ENCODE measurements around the gene DEGS1. TPM values are rescaled to one million over a fixed set of nuclear protein-coding genes. Genes with fewer than 3 reads are reported as not detected.
A peak's percentile ranks its signal among the peaks of the same experiment; 100 is the strongest.

Gene DEGS1
- total and polyA plus RNA-seq, 10 of the 15 experiments (the other 5 are each of a cell fraction or from before 2014, with no cell fraction given), result 16.5 to 133 (median 46.0) TPM

DNA sequence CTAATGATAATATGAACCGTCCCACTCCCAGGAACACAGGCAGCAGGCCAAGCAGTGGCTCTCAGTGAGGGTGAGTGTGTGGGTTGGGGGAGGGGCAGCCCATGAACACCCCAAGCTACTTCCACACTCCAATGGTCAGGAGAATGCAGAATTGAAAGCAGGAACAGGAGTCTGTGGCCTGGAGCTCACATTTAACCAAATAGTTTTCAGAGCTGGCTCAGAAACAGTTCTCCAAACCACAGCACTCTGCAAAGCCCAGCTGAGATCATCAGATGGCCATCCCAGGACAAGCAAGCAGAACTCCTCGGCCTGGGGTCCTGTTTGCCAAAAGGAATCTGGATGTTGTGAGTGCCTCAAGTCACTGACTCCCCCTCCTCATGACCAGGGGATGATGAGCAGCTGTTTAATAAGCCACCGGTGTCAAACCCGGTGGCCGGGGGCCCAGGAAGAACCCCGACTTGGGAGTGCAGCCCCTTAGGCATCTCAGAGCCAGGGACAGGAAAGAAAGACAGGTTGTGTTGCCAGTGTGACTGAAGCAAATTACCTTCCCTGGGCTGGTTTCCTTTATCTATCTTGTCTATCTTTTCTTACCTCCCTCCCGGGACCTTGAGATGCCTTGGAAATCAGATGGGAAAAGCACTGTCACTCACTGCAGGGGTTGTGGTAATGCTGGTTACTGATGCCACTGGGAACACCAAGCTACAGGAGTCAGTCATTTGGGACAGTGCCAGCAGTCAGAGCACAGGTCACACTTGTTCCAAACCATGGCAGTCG is 20.4 kb downstream of the DEGS1 start (continued):
- TF ChIP-seq, protein P1, sequence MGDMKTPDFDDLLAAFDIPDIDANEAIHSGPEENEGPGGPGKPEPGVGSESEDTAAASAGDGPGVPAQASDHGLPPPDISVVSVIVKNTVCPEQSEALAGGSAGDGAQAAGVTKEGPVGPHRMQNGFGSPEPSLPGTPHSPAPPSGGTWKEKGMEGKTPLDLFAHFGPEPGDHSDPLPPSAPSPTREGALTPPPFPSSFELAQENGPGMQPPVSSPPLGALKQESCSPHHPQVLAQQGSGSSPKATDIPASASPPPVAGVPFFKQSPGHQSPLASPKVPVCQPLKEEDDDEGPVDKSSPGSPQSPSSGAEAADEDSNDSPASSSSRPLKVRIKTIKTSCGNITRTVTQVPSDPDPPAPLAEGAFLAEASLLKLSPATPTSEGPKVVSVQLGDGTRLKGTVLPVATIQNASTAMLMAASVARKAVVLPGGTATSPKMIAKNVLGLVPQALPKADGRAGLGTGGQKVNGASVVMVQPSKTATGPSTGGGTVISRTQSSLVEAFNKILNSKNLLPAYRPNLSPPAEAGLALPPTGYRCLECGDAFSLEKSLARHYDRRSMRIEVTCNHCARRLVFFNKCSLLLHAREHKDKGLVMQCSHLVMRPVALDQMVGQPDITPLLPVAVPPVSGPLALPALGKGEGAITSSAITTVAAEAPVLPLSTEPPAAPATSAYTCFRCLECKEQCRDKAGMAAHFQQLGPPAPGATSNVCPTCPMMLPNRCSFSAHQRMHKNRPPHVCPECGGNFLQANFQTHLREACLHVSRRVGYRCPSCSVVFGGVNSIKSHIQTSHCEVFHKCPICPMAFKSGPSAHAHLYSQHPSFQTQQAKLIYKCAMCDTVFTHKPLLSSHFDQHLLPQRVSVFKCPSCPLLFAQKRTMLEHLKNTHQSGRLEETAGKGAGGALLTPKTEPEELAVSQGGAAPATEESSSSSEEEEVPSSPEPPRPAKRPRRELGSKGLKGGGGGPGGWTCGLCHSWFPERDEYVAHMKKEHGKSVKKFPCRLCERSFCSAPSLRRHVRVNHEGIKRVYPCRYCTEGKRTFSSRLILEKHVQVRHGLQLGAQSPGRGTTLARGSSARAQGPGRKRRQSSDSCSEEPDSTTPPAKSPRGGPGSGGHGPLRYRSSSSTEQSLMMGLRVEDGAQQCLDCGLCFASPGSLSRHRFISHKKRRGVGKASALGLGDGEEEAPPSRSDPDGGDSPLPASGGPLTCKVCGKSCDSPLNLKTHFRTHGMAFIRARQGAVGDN (IDR thresholded peaks at IDR 0.05), result no peak
- TF ChIP-seq EED (IDR thresholded peaks at IDR 0.05; ENCODE audit: low read depth) (peak; percentile 95), ZZZ3 (IDR thresholded peaks at IDR 0.05; ENCODE audit: control insufficient read depth, insufficient read length, low read depth) (no peak)

DNA sequence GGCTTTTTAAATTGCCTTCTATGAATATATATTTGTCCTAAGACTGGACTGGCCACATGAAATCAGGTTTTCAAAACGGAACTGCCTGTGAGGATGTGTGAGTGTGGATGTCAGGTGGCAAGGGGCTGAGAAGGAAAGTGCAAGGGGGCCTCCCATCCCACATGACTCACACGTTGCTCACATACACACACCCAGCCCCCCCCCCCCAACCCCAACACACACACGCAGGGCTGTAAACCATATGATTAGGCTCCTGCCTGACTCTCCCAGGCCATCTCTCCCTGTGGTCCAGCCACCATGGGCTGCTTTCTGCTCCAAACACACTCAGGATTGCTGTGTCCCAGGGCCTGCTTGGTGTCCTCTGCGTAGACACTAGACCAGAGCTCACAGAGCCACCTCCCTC is 22.4 kb downstream of the DEGS1 start:
- ChIA-PET SMC1A (ENCODE audit: uncharacterized antibody, unreplicated experiment) (interaction anchor here (0.7 to 2.0 kb wide), 13 partner anchors 9 to 252 kb away, joined by 3 to 12 read pairs (median 4); no protein-coding TSS in a partner anchor), CTCF (interaction anchor here (1.0 to 1.7 kb wide), 3 partner anchors 9 to 21 kb away, joined by 3 to 4 read pairs (median 4); no protein-coding TSS in a partner anchor), POLR2A (interaction anchor here (0.6 kb wide), 1 partner anchor 22 kb away, joined by 3 read pairs; the partner anchor contains the start of gene DEGS1), RAD21 (ENCODE audit: unreplicated experiment) (interaction anchor here (1.0 to 1.6 kb wide), 6 partner anchors 9 to 22 kb away, joined by 3 to 6 read pairs (median 4); partner anchors contain the start of gene DEGS1)
- TF ChIP-seq SPI1 (IDR thresholded peaks at IDR 0.05; ENCODE audit: borderline replicate concordance, insufficient read depth, low read depth, low read length), result peak; percentile 55; the same call in 1 of the 2 replicates
- TF ChIP-seq BHLHE40 (IDR thresholded peaks at IDR 0.05; ENCODE audit: borderline replicate concordance in 1 of 2, low read depth in 2 of 2, low read length in 1 of 2), result peak in 1 of 2 experiments; percentile 23; a peak in 1 of 4 replicates
- TF ChIP-seq, protein P2, sequence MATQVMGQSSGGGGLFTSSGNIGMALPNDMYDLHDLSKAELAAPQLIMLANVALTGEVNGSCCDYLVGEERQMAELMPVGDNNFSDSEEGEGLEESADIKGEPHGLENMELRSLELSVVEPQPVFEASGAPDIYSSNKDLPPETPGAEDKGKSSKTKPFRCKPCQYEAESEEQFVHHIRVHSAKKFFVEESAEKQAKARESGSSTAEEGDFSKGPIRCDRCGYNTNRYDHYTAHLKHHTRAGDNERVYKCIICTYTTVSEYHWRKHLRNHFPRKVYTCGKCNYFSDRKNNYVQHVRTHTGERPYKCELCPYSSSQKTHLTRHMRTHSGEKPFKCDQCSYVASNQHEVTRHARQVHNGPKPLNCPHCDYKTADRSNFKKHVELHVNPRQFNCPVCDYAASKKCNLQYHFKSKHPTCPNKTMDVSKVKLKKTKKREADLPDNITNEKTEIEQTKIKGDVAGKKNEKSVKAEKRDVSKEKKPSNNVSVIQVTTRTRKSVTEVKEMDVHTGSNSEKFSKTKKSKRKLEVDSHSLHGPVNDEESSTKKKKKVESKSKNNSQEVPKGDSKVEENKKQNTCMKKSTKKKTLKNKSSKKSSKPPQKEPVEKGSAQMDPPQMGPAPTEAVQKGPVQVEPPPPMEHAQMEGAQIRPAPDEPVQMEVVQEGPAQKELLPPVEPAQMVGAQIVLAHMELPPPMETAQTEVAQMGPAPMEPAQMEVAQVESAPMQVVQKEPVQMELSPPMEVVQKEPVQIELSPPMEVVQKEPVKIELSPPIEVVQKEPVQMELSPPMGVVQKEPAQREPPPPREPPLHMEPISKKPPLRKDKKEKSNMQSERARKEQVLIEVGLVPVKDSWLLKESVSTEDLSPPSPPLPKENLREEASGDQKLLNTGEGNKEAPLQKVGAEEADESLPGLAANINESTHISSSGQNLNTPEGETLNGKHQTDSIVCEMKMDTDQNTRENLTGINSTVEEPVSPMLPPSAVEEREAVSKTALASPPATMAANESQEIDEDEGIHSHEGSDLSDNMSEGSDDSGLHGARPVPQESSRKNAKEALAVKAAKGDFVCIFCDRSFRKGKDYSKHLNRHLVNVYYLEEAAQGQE (IDR thresholded peaks at IDR 0.05; ENCODE audit: low read depth, low read length), result no peak
- TF ChIP-seq, protein P1 (IDR thresholded peaks at IDR 0.05), result 0 out of 2 replicates have a peak, but pooled peaks have one; percentile 20
- 0 out of 4 replicates have a peak, but pooled peaks of 1 of the 2 experiments have one; percentile 6 for TF ChIP-seq IKZF2 (IDR thresholded peaks at IDR 0.05)
- FAIRE-seq (no peak), DNase-seq (ENCODE audit: low read depth, low spot score) (peak; percentile 47), ATAC-seq (peak; percentile 60)
- H3K9ac ChIP-seq (ENCODE audit: control insufficient read depth, insufficient read depth, low read length), result no peak overlapping the region
- H3K9me3 ChIP-seq (replicated peaks; ENCODE audit: control insufficient read depth, insufficient read depth, low read length), result no peaks in the 10 kb centered on the region
- BruUV-seq (replicated peaks), result no TSS peak
- no peak overlapping the region for H3K4me3 ChIP-seq
- no peak overlapping the region for H3K27ac ChIP-seq (ENCODE audit: control insufficient read depth, insufficient read depth)
- H3K27me3 ChIP-seq (replicated peaks in 1 of 2; ENCODE audit: control insufficient read depth in 2 of 2, insufficient read depth in 2 of 2, low read length in 1 of 2), result no peaks in the 10 kb centered on the region
- no peaks in the 10 kb centered on the region for H3K36me3 ChIP-seq (ENCODE audit: control insufficient read depth in 2 of 2, insufficient read depth in 2 of 2, low read length in 1 of 2)
- H3K4me2 ChIP-seq (ENCODE audit: control insufficient read depth, insufficient read depth), result no peak overlapping the region
- intact Hi-C loops (cut with micrococcal nuclease; ENCODE audit: unreplicated experiment), result no loop called here
- peaks cover 35% of the 10 kb centered on the region for H3K4me1 ChIP-seq (ENCODE audit: control insufficient read depth, insufficient read depth, low read length)
- peak overlapping the region; percentile 30; the same call in 1 of the 2 replicates for H2AFZ ChIP-seq (ENCODE audit: control insufficient read depth, low read depth, low read length)
- no peaks in the 10 kb centered on the region; the same call in 1 of the 2 replicates for H4K20me1 ChIP-seq (ENCODE audit: control insufficient read depth, insufficient read depth)
- in situ Hi-C loops (cut with MboI), result no loop called here
- H3K79me2 ChIP-seq (ENCODE audit: control insufficient read depth, insufficient read depth, low read length), result no peaks in the 10 kb centered on the region
- WGBS (ENCODE audit: insufficient coverage, insufficient replicate concordance, low lambda C conversion rate, missing lambda C conversion rate), result 41% methylated on average over 4 of the region's 4 CpGs
